D721Med (cell line): ENCODE measurements around the gene TRAPPC11.

Source experiments
- DNase-seq: peaks from one replicate; pipeline ENCODE4 v3.0.0; 2011; ENCODE audit warnings: low spot score; ENCODE audit not compliant: insufficient read length
- FAIRE-seq: peaks from 2 replicates; lab custom pipeline; 2011; peaks lifted over from hg19 to GRCh38; lab: Jason Lieb, UNC
- CTCF ChIP-seq: IDR thresholded peaks from 2 replicates; pipeline ENCODE4 v1.5.1; 2012; ENCODE audit warnings: mild to moderate bottlenecking, control low read depth; ENCODE audit not compliant: insufficient read depth; ENCODE audit errors: missing control alignments

The TRAPPC11 gene

DNA sequence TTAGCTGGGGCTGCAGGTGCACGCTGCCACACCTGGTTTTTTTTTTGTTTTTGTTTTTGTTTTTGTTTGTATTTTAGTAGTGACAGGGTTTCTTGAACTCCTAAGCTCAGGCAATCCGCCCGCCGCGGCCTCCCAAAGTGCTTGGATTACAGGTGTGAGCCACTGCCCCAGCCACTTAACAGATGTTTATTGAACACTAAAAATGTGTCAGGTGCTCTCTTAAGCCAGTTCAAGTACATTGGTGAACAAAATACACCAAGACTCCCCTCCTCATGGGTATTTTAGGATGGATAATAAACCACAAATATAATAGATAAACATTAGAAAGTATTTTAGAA lies 69.9 kb downstream of the TRAPPC11 start:
- DNase-seq (no peak), FAIRE-seq (no peak)
- no peak for TF ChIP-seq CTCF

- DNase-seq (no peak), FAIRE-seq (no peak)
- TF ChIP-seq CTCF, result no peak
Measured at GRCh38 chr4:183729430-183730328, 70.6 kb downstream of the TRAPPC11 start.

DNA sequence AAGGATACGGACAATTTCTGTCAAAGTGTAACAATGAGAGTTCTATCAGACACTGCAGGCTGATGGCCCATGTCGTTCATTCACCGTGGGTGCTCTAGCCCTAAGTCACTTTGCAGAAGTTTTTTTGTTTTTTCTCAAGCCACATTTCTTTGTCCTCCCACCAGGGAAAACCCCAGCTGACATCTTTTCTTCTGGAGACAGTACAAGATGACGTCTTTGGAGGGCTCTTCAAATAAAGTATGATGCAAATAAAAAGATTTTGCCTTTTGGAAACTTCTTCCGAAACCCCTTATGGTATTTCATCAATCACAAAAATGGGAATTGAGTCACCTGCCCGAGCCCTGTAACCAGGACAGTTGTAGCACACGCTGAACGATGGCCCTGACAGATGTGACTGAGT lies 73.2 kb downstream of the TRAPPC11 start:
- FAIRE-seq (no peak), DNase-seq (no peak)
- no peak for TF ChIP-seq CTCF

- no peak for DNase-seq
- no peak for TF ChIP-seq CTCF
- FAIRE-seq, result no peak
Measured at GRCh38 chr4:183733181-183733580, 74.1 kb downstream of the TRAPPC11 start.

DNA sequence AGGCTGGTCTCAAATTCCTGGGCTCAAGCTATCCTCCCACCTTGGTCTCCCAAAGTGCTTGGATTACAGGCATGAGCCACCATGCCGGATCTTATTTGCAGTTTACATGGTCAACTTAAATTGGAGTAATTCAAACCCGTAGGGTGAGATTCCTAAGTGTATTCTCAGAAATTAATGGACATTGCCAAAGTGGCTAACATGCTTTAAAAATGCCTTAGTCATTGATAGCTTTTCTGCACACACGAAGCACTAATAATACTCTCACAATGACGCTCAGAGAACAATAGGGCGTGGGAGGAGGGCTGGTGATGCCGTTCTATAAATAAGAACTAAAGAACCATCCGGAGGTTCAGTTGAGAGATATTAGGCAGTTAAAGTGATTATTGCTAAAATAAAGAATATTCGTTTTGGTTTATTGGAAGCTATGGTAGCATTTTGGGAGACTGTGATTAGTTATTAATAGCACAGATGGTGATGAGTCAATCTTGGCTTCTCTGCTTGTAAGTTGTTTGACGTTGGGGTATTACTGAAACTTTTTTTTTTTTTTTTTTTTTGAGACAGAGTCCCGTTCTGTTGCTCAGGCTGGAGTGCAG lies 79.1 kb downstream of the TRAPPC11 start:
- no peak for TF ChIP-seq CTCF
- DNase-seq (no peak), FAIRE-seq (no peak)

DNA sequence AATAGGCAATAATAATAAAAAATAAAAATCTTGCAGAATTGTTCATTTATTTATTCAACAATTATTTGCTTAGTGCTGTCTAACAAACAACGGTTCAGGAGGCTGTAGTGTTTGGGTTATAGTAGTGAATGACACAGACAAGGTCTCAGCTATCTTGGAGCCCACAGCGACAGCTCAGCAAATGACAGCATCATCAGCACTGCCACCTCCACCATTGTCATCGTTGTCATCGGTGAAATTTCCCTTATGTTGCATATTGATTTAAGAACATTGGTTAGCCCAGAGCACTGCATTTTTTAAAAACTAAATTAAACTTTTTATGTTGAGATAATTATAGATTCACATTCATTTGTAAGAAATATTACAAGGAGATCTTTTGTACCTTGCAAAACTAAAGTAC lies 79.9 kb downstream of the TRAPPC11 start:
- DNase-seq, result no peak
- no peak for FAIRE-seq
- no peak for TF ChIP-seq CTCF
